Measurements from ENCODE around the gene FIBIN. TPM values are rescaled to one million over a fixed set of nuclear protein-coding genes. Genes with fewer than 3 reads are reported as not detected.
"Not testable (repeated sequence)": the region's sequence is repeated elsewhere in the genome, so short reads cannot be mapped to it uniquely, and the experiment has no call there.

Gene FIBIN
- total RNA-seq, 1 donor from 2014 or later: 8.9 TPM

- Mint-ChIP-seq H3K4me3 (no peak overlapping the region), H3K27me3 (ENCODE audit: low read depth) (no peaks in the 10 kb centered on the region), H3K36me3 (no peaks in the 10 kb centered on the region), H3K4me1 (peaks cover 3% of the 10 kb centered on the region), H3K27ac (no peak overlapping the region), H3K9me3 (peaks cover 2% of the 10 kb centered on the region)
- no peak for TF ChIP-seq CTCF (IDR thresholded peaks at IDR 0.05; ENCODE audit: unreplicated experiment)
- DNase-seq (ENCODE audit: low spot score in 2 of 2, unreplicated experiment in 2 of 2): no peak
These were observed 22.0 kb upstream of the FIBIN start for GRCh38 chr11:26971961-26972360.

- Mint-ChIP-seq H3K27me3 (ENCODE audit: low read depth) (no peaks in the 10 kb centered on the region), H3K36me3 (no peaks in the 10 kb centered on the region), H3K4me3 (no peak overlapping the region), H3K4me1 (peaks cover 3% of the 10 kb centered on the region), H3K27ac (no peak overlapping the region), H3K9me3 (peaks cover 6% of the 10 kb centered on the region)
- TF ChIP-seq CTCF (IDR thresholded peaks at IDR 0.05; ENCODE audit: unreplicated experiment): no peak
- no peak for DNase-seq (ENCODE audit: low spot score in 2 of 2, unreplicated experiment in 2 of 2)
These were observed 19.7 kb upstream of the FIBIN start for GRCh38 chr11:26974069-26974783.

GRCh38 chr11:26974996-26975395 is 18.9 kb upstream of the FIBIN start:
- DNase-seq (ENCODE audit: low spot score in 2 of 2, unreplicated experiment in 2 of 2): no peak
- Mint-ChIP-seq H3K4me3 (no peak overlapping the region), H3K27me3 (ENCODE audit: low read depth) (no peaks in the 10 kb centered on the region), H3K27ac (no peak overlapping the region), H3K4me1 (peaks cover 3% of the 10 kb centered on the region), H3K36me3 (peaks cover 2% of the 10 kb centered on the region), H3K9me3 (peaks cover 13% of the 10 kb centered on the region)
- no peak for TF ChIP-seq CTCF (IDR thresholded peaks at IDR 0.05; ENCODE audit: unreplicated experiment)

GRCh38 chr11:26976389-26976788 is 17.5 kb upstream of the FIBIN start:
- no peak for DNase-seq (ENCODE audit: low spot score in 2 of 2, unreplicated experiment in 2 of 2)
- Mint-ChIP-seq H3K36me3 (peaks cover 2% of the 10 kb centered on the region), H3K4me1 (peaks cover 3% of the 10 kb centered on the region), H3K4me3 (no peak overlapping the region), H3K9me3 (peaks cover 27% of the 10 kb centered on the region), H3K27ac (no peak overlapping the region), H3K27me3 (ENCODE audit: low read depth) (no peaks in the 10 kb centered on the region)
- no peak for TF ChIP-seq CTCF (IDR thresholded peaks at IDR 0.05; ENCODE audit: unreplicated experiment)

- not testable (repeated sequence) for H3K4me3 Mint-ChIP-seq; H3K4me1 Mint-ChIP-seq; H3K36me3 Mint-ChIP-seq; DNase-seq (ENCODE audit: low spot score in 2 of 2, unreplicated experiment in 2 of 2); H3K27me3 Mint-ChIP-seq (ENCODE audit: low read depth); H3K27ac Mint-ChIP-seq
- H3K9me3 Mint-ChIP-seq: peaks cover 33% of the 10 kb centered on the region
These were observed 16.7 kb upstream of the FIBIN start for GRCh38 chr11:26977209-26977608.

- TF ChIP-seq CTCF (IDR thresholded peaks at IDR 0.05; ENCODE audit: unreplicated experiment): no peak
- no peaks in the 10 kb centered on the region for H3K27me3 Mint-ChIP-seq (ENCODE audit: low read depth)
- DNase-seq (ENCODE audit: low spot score in 2 of 2, unreplicated experiment in 2 of 2): no peak
- H3K4me3 Mint-ChIP-seq: no peak overlapping the region
- no peaks in the 10 kb centered on the region for H3K4me1 Mint-ChIP-seq
- H3K27ac Mint-ChIP-seq: no peak overlapping the region
- H3K36me3 Mint-ChIP-seq: peaks cover 10% of the 10 kb centered on the region
- H3K9me3 Mint-ChIP-seq: peaks cover 54% of the 10 kb centered on the region
These were observed 10.3 kb upstream of the FIBIN start for GRCh38 chr11:26983645-26984044.
